ENCODE data around the gene TMC4.
A peak's percentile ranks its signal among the peaks of the same experiment; 100 is the strongest.
"Not testable (repeated sequence)": the region's sequence is repeated elsewhere in the genome, so short reads cannot be mapped to it uniquely, and the experiment has no call there.

Gene TMC4

GRCh38 chr19:54203151-54203611, 30.2 kb upstream of the TMC4 start:
- DNase-seq (ENCODE audit: low spot score): peak; percentile 39

GRCh38 chr19:54201980-54202379, 29.0 kb upstream of the TMC4 start:
- no peak for DNase-seq (ENCODE audit: low spot score)

- no peak for DNase-seq (ENCODE audit: low spot score)
These were observed 28.3 kb upstream of the TMC4 start for GRCh38 chr19:54201172-54201701.

GRCh38 chr19:54199401-54199800, 26.4 kb upstream of the TMC4 start:
- DNase-seq (ENCODE audit: low spot score): no peak

GRCh38 chr19:54197121-54197520, 24.2 kb upstream of the TMC4 start:
- DNase-seq (ENCODE audit: low spot score): no peak

GRCh38 chr19:54196536-54196935, 23.6 kb upstream of the TMC4 start:
- no peak for DNase-seq (ENCODE audit: low spot score)

GRCh38 chr19:54194463-54194862, 21.5 kb upstream of the TMC4 start:
- DNase-seq (ENCODE audit: low spot score): not testable (repeated sequence)

GRCh38 chr19:54193011-54193410, 20.1 kb upstream of the TMC4 start:
- no peak for DNase-seq (ENCODE audit: low spot score)

GRCh38 chr19:54191811-54192453, 19.0 kb upstream of the TMC4 start:
- DNase-seq (ENCODE audit: low spot score): no peak

- DNase-seq (ENCODE audit: low spot score): peak; percentile 96
These were observed 18.3 kb upstream of the TMC4 start, which contains the start of gene TSEN34 for GRCh38 chr19:54191011-54191810. Gene TSEN34 (plus strand): TSS chr19:54191308. CDS start chr19:54191365, 57 bp downstream.

- DNase-seq (ENCODE audit: low spot score): peak; percentile 99
These were observed 17.6 kb upstream of the TMC4 start for GRCh38 chr19:54190503-54191010.

GRCh38 chr19:54189735-54190502, 17.0 kb upstream of the TMC4 start:
- DNase-seq (ENCODE audit: low spot score): peak; percentile 100

GRCh38 chr19:54189145-54189734, 16.3 kb upstream of the TMC4 start, which contains the start of gene MBOAT7:
Gene MBOAT7 (minus strand): TSS chr19:54189580. CDS start chr19:54188508, 1,072 bp downstream.
- DNase-seq (ENCODE audit: low spot score): no peak

GRCh38 chr19:54188215-54188871, 15.4 kb upstream of the TMC4 start:
- DNase-seq (ENCODE audit: low spot score): peak; percentile 54

- DNase-seq (ENCODE audit: low spot score): no peak
These were observed 14.0 kb upstream of the TMC4 start for GRCh38 chr19:54186934-54187381.

GRCh38 chr19:54186351-54186750, 13.4 kb upstream of the TMC4 start:
- DNase-seq (ENCODE audit: low spot score): no peak

GRCh38 chr19:54183431-54183830, 10.5 kb upstream of the TMC4 start:
- no peak for DNase-seq (ENCODE audit: low spot score)

- not testable (repeated sequence) for DNase-seq (ENCODE audit: low spot score)
These were observed 8.9 kb upstream of the TMC4 start for GRCh38 chr19:54181894-54182293.

GRCh38 chr19:54180691-54181091, 7.7 kb upstream of the TMC4 start:
- no peak for DNase-seq (ENCODE audit: low spot score)

GRCh38 chr19:54179921-54180461, 7.0 kb upstream of the TMC4 start:
- peak; percentile 28 for DNase-seq (ENCODE audit: low spot score)

Measured in hematopoietic multipotent progenitor cell treated with erythropoietin and hydrocortisone succinate and interleukin-3 and kit ligand, for 17 days (in vitro differentiated cells).